HUES64 (cell line): ENCODE data around the gene GSG1L.

ENCODE experiments used
- H3K27ac ChIP-seq: 2 replicates; pipeline ENCODE4 v1.7.0; 2013; ENCODE audit warnings: low read depth, low read length, inconsistent platforms
- H3K27me3 ChIP-seq: 2 replicates; pipeline ENCODE4 v1.6.1; 2013; ENCODE audit warnings: mild to moderate bottlenecking, low read length; ENCODE audit not compliant: insufficient read depth
- H3K36me3 ChIP-seq: 2 replicates; pipeline ENCODE4 v1.6.1; 2013; ENCODE audit warnings: mild to moderate bottlenecking, low read length; ENCODE audit not compliant: insufficient read depth
- H3K4me1 ChIP-seq: 2 replicates; pipeline ENCODE4 v1.6.1; 2013; ENCODE audit warnings: mild to moderate bottlenecking, low read length, moderate library complexity; ENCODE audit not compliant: insufficient read depth
- H3K4me3 ChIP-seq: 2 replicates; pipeline ENCODE4 v1.5.1; 2013; ENCODE audit warnings: mild to moderate bottlenecking, low read length, moderate library complexity
- H3K9ac ChIP-seq: 2 replicates; pipeline ENCODE4 v1.6.1; 2013; ENCODE audit warnings: mild to moderate bottlenecking, low read depth, low read length
- H3K9me3 ChIP-seq: 2 replicates; pipeline ENCODE4 v1.6.1; 2013; ENCODE audit warnings: low read depth, low read length; ENCODE audit not compliant: insufficient read depth
- WGBS: fragments of 150-250, 120-280 bp; methylation state at CpG from one replicate; pipeline ENCODE4 v1.1.7; 2013; ENCODE audit warnings: missing lambda C conversion rate; 5-methylcytosine and 5-hydroxymethylcytosine counted together

GSG1L gene

GRCh38 chr16:27962197-27962596 lies 101.3 kb downstream of the GSG1L start:
- H3K9me3 ChIP-seq: no peaks in the 10 kb centered on the region

GRCh38 chr16:27961296-27961620 lies 102.3 kb downstream of the GSG1L start:
- no peak overlapping the region for H3K4me3 ChIP-seq
- 88% methylated on average over 3 of the region's 3 CpGs for WGBS

More at GRCh38 chr16:27962197-27962596, 101.3 kb downstream of the GSG1L start:
- no peaks in the 10 kb centered on the region for H3K4me1 ChIP-seq
- no peak overlapping the region for H3K9ac ChIP-seq
- H3K27ac ChIP-seq: no peak overlapping the region
- no peak overlapping the region for H3K4me3 ChIP-seq
- no peaks in the 10 kb centered on the region for H3K36me3 ChIP-seq
- no peaks in the 10 kb centered on the region for H3K27me3 ChIP-seq

DNA sequence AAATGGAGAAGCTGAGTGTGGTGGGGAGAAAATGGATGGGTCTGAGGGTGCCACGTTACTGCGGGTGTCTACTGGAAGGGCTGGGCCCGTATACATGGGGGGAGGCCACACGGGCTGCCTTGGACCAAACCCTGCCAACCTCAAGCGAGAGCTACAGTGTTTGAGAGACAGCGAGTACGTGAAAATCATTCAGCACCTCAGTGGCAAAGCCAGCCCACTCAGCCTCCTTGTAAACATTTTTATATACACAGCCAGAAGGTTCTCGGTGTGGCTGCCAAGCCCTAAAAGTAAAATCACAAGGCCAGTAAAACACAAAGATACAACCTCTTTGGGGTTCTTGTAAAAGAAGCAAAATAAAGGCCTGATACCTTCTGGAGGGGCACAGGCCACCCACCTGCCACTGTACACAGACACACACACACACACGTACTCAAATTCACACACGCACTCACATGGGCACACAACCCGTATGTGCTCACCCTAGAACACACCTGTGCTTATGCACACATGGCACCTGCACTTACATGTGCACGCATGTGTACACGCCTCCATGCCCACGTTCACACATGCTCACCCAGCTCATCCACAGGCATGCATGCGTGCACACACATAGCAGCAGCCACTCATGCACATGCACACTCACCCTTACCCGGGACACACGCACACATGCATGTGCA lies 102.8 kb downstream of the GSG1L start:
- H3K9ac ChIP-seq: no peak overlapping the region
- 93% methylated on average over 17 of the region's 17 CpGs for WGBS
- no peak overlapping the region for H3K27ac ChIP-seq
- no peaks in the 10 kb centered on the region for H3K36me3 ChIP-seq
- H3K9me3 ChIP-seq: peaks cover 3% of the 10 kb centered on the region; the same call in 1 of the 2 replicates
- H3K4me1 ChIP-seq: no peaks in the 10 kb centered on the region
- no peak overlapping the region for H3K4me3 ChIP-seq
- H3K27me3 ChIP-seq: no peaks in the 10 kb centered on the region

More at GRCh38 chr16:27961296-27961620, 102.3 kb downstream of the GSG1L start:
- Histone ChIP-seq H3K9ac (no peak overlapping the region), H3K27me3 (no peaks in the 10 kb centered on the region), H3K9me3 (peaks cover 3% of the 10 kb centered on the region; the same call in 1 of the 2 replicates), H3K27ac (no peak overlapping the region), H3K4me1 (no peaks in the 10 kb centered on the region), H3K36me3 (no peaks in the 10 kb centered on the region)

DNA sequence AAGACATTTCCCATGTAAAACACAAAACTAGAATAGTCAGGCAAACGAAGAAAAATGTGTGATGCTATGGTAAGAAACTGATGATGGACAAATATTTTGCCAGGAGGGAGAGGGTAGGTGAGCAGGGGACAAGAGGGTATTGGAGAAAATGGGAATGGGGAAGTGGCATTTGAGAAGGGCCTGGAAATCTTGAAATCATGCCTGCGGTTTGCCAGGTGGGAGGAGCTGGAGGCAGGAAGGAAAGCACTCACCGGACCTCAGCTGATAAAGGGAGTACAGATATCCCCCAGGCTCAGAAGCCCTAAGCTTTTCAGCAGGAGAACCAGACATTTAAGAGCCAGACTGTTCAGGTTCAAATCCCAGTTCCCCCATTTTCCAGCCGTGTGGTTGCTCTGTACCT lies 103.6 kb downstream of the GSG1L start:
- H3K9me3 ChIP-seq: peaks cover 9% of the 10 kb centered on the region; the same call in 1 of the 2 replicates
- 70% methylated on average over 4 of the region's 4 CpGs for WGBS

DNA sequence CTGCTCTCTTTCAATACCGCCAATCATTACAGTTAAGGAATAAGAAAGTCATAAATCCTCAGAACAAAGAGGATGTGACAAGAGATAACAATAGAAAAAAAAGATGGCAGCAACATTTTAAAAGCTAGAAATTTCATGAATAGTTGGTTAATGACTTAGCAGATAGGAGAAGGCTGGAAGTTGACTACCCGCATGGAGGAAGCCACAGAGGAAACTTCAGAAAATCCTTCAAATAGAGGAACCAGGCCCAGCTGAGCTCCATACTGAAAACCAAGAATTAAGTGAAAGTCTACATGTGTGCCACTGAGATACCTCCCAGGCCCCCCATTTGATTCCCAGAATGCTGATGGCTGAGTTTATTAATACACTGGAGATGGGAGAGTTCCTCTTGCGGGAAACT lies 109.3 kb downstream of the GSG1L start:
- WGBS: 71% methylated on average over 2 of the region's 3 CpGs

More for the DNA sequence above, 103.6 kb downstream of the GSG1L start:
- H3K36me3 ChIP-seq: no peaks in the 10 kb centered on the region
- H3K4me1 ChIP-seq: no peaks in the 10 kb centered on the region
- H3K27me3 ChIP-seq: no peaks in the 10 kb centered on the region
- H3K27ac ChIP-seq: no peak overlapping the region
- no peak overlapping the region for H3K9ac ChIP-seq
- no peak overlapping the region for H3K4me3 ChIP-seq

GRCh38 chr16:27952811-27953210 lies 110.7 kb downstream of the GSG1L start:
- WGBS: 88% methylated on average over 3 of the region's 3 CpGs
- Histone ChIP-seq H3K9me3 (peaks cover 9% of the 10 kb centered on the region; the same call in 1 of the 2 replicates), H3K4me3 (no peak overlapping the region), H3K27me3 (no peaks in the 10 kb centered on the region), H3K9ac (no peak overlapping the region), H3K4me1 (no peaks in the 10 kb centered on the region), H3K27ac (no peak overlapping the region), H3K36me3 (no peaks in the 10 kb centered on the region)

More for the DNA sequence above, 109.3 kb downstream of the GSG1L start:
- peaks cover 9% of the 10 kb centered on the region; the same call in 1 of the 2 replicates for H3K9me3 ChIP-seq
- no peaks in the 10 kb centered on the region for H3K36me3 ChIP-seq
- H3K9ac ChIP-seq: no peak overlapping the region
- H3K27ac ChIP-seq: no peak overlapping the region
- H3K27me3 ChIP-seq: no peaks in the 10 kb centered on the region
- no peak overlapping the region for H3K4me3 ChIP-seq
- no peaks in the 10 kb centered on the region for H3K4me1 ChIP-seq

DNA sequence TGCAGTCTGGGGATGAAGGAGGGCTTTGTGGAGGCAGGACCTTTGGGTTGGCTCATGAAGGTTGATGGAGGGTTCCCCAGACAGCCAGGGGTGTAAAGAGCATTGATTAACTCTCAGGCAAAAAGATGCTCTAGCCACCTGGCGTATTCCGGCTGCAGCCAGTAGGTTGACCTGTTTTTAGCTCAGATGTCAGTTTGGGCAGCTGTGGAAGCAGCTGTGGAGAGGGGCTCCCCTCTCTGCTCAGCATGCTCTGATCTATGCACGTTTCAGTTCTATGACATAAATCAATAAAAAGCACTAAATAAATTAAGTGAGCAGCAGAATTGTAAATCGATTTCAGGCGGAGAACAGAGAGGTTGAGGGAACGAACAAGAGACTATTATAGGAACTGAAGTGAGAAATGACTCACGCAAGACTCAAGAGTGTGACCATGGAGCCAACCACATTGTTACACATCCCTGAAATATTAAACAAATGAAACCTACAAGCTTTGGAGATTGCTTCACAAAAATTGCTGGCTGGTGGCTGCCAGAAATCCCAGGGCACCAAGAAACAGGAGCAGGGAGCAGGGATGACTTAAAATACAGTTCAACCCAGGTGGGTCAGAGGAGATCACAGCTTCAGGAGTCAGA lies 111.9 kb downstream of the GSG1L start:
- no peaks in the 10 kb centered on the region for H3K27me3 ChIP-seq

DNA sequence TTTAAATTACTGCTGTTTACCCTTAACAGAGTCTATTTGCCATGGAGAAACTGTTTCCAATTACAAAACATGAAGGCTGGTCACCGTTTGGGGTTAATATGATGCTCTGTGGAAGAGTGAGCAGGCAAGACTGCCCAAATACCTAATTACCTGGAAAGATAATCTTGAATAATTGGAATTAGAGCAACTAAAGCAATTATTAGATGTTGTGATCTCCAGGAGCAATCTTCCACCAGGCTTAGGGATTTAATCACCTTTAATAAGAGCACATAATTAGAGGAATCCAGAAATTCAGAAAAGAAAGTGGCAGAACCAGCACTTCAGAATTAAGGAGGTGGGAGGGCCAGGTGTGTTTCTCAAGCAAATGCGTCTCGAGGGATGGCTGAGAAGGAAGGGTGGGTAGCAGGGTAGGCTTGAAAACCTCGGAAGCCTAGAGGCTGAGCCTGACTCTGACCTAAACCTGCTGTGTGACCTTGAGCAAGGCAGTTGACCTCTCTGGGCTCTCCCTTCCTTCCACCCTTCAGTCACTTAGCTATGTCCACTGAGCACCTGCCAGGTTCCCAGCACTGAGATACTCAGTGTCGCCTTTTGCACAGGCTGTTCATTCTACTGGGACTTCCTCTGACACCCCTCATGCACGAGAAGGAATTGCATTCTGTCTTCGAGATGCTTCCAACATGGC lies 113.2 kb downstream of the GSG1L start:
- Histone ChIP-seq H3K9me3 (peaks cover 3% of the 10 kb centered on the region; the same call in 1 of the 2 replicates), H3K9ac (no peak overlapping the region), H3K4me3 (no peak overlapping the region), H3K27ac (no peak overlapping the region), H3K4me1 (peaks cover 3% of the 10 kb centered on the region; the same call in 1 of the 2 replicates), H3K27me3 (no peaks in the 10 kb centered on the region), H3K36me3 (no peaks in the 10 kb centered on the region)
- 85% methylated on average over 7 of the region's 7 CpGs for WGBS

More for the DNA sequence above, 111.9 kb downstream of the GSG1L start:
- Histone ChIP-seq H3K4me1 (no peaks in the 10 kb centered on the region), H3K27ac (no peak overlapping the region), H3K9me3 (peaks cover 8% of the 10 kb centered on the region; the same call in 1 of the 2 replicates), H3K9ac (no peak overlapping the region), H3K4me3 (no peak overlapping the region), H3K36me3 (no peaks in the 10 kb centered on the region)
- 83% methylated on average over 6 of the region's 7 CpGs for WGBS

GRCh38 chr16:27947696-27948095 lies 115.8 kb downstream of the GSG1L start:
- Histone ChIP-seq H3K36me3 (no peaks in the 10 kb centered on the region), H3K9ac (no peak overlapping the region)
- WGBS: 81% methylated on average over 7 of the region's 7 CpGs

DNA sequence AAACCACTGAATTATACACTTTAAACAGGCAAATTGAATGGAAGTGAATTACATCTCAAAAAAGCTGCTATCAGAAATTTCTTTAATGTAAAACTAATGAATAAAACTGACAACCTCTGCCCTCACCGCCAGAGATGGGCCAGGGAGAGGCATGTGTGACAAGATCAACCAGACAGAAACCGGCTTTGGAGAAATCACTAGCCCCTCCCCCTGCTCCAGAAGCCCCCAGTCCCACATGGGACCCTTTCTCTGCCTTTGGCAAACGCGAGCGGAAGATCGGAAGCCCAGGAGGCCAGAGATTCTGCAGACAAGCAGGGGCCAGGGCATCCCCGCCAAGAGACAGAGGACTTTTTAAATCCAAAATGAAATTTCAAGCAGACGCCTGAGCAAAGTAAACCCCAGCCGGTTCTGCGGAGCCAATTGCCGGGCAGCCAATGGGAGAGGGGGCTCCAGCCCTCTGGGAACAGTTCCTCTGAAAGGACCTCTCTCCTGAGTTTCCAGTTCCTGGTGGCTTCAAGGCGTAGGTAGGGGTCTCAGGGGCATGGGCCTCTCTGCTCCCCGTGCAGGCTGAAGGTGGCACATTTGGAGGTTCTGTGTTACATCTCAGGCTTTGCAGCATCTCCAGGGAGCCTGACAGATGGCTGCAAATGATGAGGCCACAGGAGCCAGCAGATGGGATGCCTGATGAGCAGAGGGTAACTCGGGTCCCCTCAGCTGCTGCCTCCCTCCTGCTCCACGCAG lies 118.1 kb downstream of the GSG1L start:
- peaks cover 6% of the 10 kb centered on the region; the same call in 1 of the 2 replicates for H3K4me1 ChIP-seq
- H3K9me3 ChIP-seq: no peaks in the 10 kb centered on the region
- no peak overlapping the region for H3K4me3 ChIP-seq
- H3K27me3 ChIP-seq: no peaks in the 10 kb centered on the region
- no peaks in the 10 kb centered on the region for H3K36me3 ChIP-seq
- WGBS: 71% methylated on average over 15 of the region's 15 CpGs
- H3K9ac ChIP-seq: no peak overlapping the region
- no peak overlapping the region for H3K27ac ChIP-seq

More at GRCh38 chr16:27947696-27948095, 115.8 kb downstream of the GSG1L start:
- Histone ChIP-seq H3K4me3 (no peak overlapping the region), H3K27ac (no peak overlapping the region), H3K27me3 (no peaks in the 10 kb centered on the region), H3K9me3 (no peaks in the 10 kb centered on the region), H3K4me1 (peaks cover 6% of the 10 kb centered on the region; the same call in 1 of the 2 replicates)
